ENCODE results near the gene RTN3. TPM values are rescaled to one million over a fixed set of nuclear protein-coding genes. Genes with fewer than 3 reads are reported as not detected.

The RTN3 gene
- total RNA-seq, 2 experiments from 2014 or later, result 34.0 to 69.3 TPM

DNA sequence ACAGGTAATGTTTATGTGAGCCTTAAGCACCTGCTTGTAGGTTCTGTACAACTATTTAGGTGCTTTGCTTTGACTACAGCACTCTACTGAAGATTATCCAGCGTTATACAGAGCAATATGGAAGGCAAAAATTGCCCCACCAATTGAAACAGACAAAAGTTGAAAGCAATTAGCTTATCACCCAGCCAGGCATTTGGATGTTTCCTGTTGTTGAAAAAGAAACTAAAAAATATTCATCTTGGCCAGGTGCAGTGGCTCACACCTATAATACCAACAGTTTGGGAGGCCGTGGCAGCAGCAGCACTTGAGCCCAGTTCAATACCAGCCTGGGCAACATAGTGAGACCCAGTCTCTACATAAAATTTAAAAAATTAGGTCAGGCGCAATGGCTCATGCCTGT is 28.6 kb upstream of the RTN3 start:
- intact Hi-C loops (cut with micrococcal nuclease; ENCODE audit: unreplicated experiment), result no loop called here
- H3K4me3 ChIP-seq (ENCODE audit: low read depth, low read length, poor library complexity, severe bottlenecking), result no peak overlapping the region
- TF ChIP-seq EZH2phosphoT487 (IDR thresholded peaks at IDR 0.05; ENCODE audit: borderline replicate concordance, low read depth, low read length) (no peak), CTCF (conservative IDR thresholded peaks at IDR 0.05; ENCODE audit: low read length) (no peak)
- no peaks in the 10 kb centered on the region for H4K20me1 ChIP-seq (ENCODE audit: insufficient read depth, low read length)
- ChIA-PET CTCF (ENCODE audit: unreplicated experiment) (no interaction called here), POLR2A (interaction anchor here (0.5 to 1.2 kb wide), 2 partner anchors 9 to 96 kb away, joined by 3 to 4 read pairs; no protein-coding TSS in a partner anchor)
- no peaks in the 10 kb centered on the region for H3K79me2 ChIP-seq (ENCODE audit: insufficient read depth, low read depth, low read length)
- no peak overlapping the region for H2AFZ ChIP-seq (ENCODE audit: low read length)
- H3K27ac ChIP-seq (ENCODE audit: low read depth, low read length, poor library complexity, severe bottlenecking), result no peak overlapping the region
- BruUV-seq (replicated peaks), result no TSS peak
- H3K9me2 ChIP-seq (ENCODE audit: insufficient read depth, low read length), result no peaks in the 10 kb centered on the region
- H3K4me2 ChIP-seq (ENCODE audit: low read length), result no peak overlapping the region
- H3K9me3 ChIP-seq (ENCODE audit: low read length), result no peaks in the 10 kb centered on the region
- no peak for DNase-seq (ENCODE audit: low spot score)
- no peaks in the 10 kb centered on the region for H3K4me1 ChIP-seq (ENCODE audit: insufficient read depth, low read length, poor library complexity, severe bottlenecking)
- peaks cover 89% of the 10 kb centered on the region for H3K36me3 ChIP-seq (ENCODE audit: insufficient read depth, low read length)

- DNase-seq (ENCODE audit: low spot score), result no peak
- Histone ChIP-seq H3K4me1 (ENCODE audit: insufficient read depth, low read length, poor library complexity, severe bottlenecking) (no peaks in the 10 kb centered on the region), H3K4me2 (ENCODE audit: low read length) (no peak overlapping the region), H3K36me3 (ENCODE audit: insufficient read depth, low read length) (peaks cover 35% of the 10 kb centered on the region), H2AFZ (ENCODE audit: low read length) (no peak overlapping the region), H3K27ac (ENCODE audit: low read depth, low read length, poor library complexity, severe bottlenecking) (no peak overlapping the region), H3K9me2 (ENCODE audit: insufficient read depth, low read length) (no peaks in the 10 kb centered on the region), H3K4me3 (ENCODE audit: low read depth, low read length, poor library complexity, severe bottlenecking) (no peak overlapping the region), H3K79me2 (ENCODE audit: insufficient read depth, low read depth, low read length) (peaks cover 76% of the 10 kb centered on the region), H3K9me3 (ENCODE audit: low read length) (no peaks in the 10 kb centered on the region), H4K20me1 (ENCODE audit: insufficient read depth, low read length) (no peaks in the 10 kb centered on the region)
- ChIA-PET POLR2A (interaction anchor here (0.6 to 1.4 kb wide), 4 partner anchors 9 to 12 kb away, joined by 3 to 4 read pairs (median 3); no protein-coding TSS in a partner anchor), CTCF (ENCODE audit: unreplicated experiment) (interaction anchor here (0.8 kb wide), 1 partner anchor 8 kb away, joined by 6 read pairs; no protein-coding TSS in a partner anchor)
- TF ChIP-seq EZH2phosphoT487 (IDR thresholded peaks at IDR 0.05; ENCODE audit: borderline replicate concordance, low read depth, low read length), result no peak
- no peak for TF ChIP-seq CTCF (conservative IDR thresholded peaks at IDR 0.05; ENCODE audit: low read length)
- intact Hi-C loops (cut with micrococcal nuclease; ENCODE audit: unreplicated experiment), result no loop called here
- no TSS peak for BruUV-seq (replicated peaks)
Observed at GRCh38 chr11:63660972-63661371, 20.3 kb upstream of the RTN3 start.

DNA sequence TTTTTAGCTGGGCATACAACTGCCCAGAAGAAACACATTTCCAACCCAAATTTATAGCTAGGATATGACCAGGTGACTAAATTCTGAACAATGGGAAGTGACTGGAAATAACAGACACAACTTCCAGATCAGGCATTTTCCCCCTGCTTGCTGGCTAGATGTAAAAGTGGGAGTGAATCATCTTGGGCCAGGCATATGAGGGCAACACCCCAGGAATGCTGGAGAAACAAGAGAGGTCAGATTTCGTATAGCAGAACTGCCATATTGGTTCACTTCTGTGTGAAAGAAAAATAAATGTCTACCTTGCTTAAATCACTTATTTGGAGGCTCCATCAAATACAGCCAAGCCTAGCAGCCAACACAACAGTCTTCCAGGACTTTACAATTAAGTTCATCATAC is 17.5 kb upstream of the RTN3 start:
- Histone ChIP-seq H3K9me2 (ENCODE audit: insufficient read depth, low read length) (no peaks in the 10 kb centered on the region), H3K4me1 (ENCODE audit: insufficient read depth, low read length, poor library complexity, severe bottlenecking) (peaks cover 5% of the 10 kb centered on the region), H4K20me1 (ENCODE audit: insufficient read depth, low read length) (peaks cover 11% of the 10 kb centered on the region; the same call in 1 of the 2 replicates), H3K4me3 (ENCODE audit: low read depth, low read length, poor library complexity, severe bottlenecking) (no peak overlapping the region), H3K36me3 (ENCODE audit: insufficient read depth, low read length) (peaks cover 30% of the 10 kb centered on the region), H3K79me2 (ENCODE audit: insufficient read depth, low read depth, low read length) (peaks cover 98% of the 10 kb centered on the region), H3K27ac (ENCODE audit: low read depth, low read length, poor library complexity, severe bottlenecking) (no peak overlapping the region), H2AFZ (ENCODE audit: low read length) (no peak overlapping the region), H3K4me2 (ENCODE audit: low read length) (no peak overlapping the region), H3K9me3 (ENCODE audit: low read length) (no peaks in the 10 kb centered on the region)
- ChIA-PET CTCF (ENCODE audit: unreplicated experiment) (no interaction called here), POLR2A (interaction anchor here (1.5 kb wide), 1 partner anchor 9 kb away, joined by 3 read pairs; no protein-coding TSS in a partner anchor)
- intact Hi-C loops (cut with micrococcal nuclease; ENCODE audit: unreplicated experiment), result no loop called here
- TF ChIP-seq EZH2phosphoT487 (IDR thresholded peaks at IDR 0.05; ENCODE audit: borderline replicate concordance, low read depth, low read length) (no peak), CTCF (conservative IDR thresholded peaks at IDR 0.05; ENCODE audit: low read length) (no peak)
- DNase-seq (ENCODE audit: low spot score), result no peak
- no TSS peak for BruUV-seq (replicated peaks)

Measured in OCI-LY7 (cell line).